LoVo (cell line): ENCODE measurements around the gene ALDH1B1.

ENCODE experiments used
- DNase-seq: peaks from one replicate; pipeline ENCODE4 v3.0.0-alpha.2; 2016; ENCODE audit warnings: low spot score

Gene ALDH1B1

GRCh38 chr9:38441347-38442085 lies 49.0 kb downstream of the ALDH1B1 start:
- no peak for DNase-seq

- no peak for DNase-seq
These were observed 50.1 kb downstream of the ALDH1B1 start for GRCh38 chr9:38442473-38443096.

- DNase-seq = no peak
These were observed 50.7 kb downstream of the ALDH1B1 start for GRCh38 chr9:38443181-38443580.

- no peak for DNase-seq
These were observed 51.1 kb downstream of the ALDH1B1 start for GRCh38 chr9:38443597-38443996.

- DNase-seq = no peak
These were observed 52.9 kb downstream of the ALDH1B1 start for GRCh38 chr9:38445154-38446043.

GRCh38 chr9:38447703-38448102 lies 55.2 kb downstream of the ALDH1B1 start:
- no peak for DNase-seq
